HUES48 (cell line): ENCODE data around the gene COMMD10.

Experiments
- H3K27ac ChIP-seq: one replicate; pipeline ENCODE4 v1.7.0; 2013; ENCODE audit warnings: low read depth, low read length, inconsistent platforms
- H3K27me3 ChIP-seq: 2 replicates; pipeline ENCODE4 v1.6.1; 2013; ENCODE audit warnings: mild to moderate bottlenecking, low read length; ENCODE audit not compliant: control insufficient read depth, insufficient read depth
- H3K36me3 ChIP-seq: 2 replicates; pipeline ENCODE4 v1.6.1; 2013; ENCODE audit warnings: low read length; ENCODE audit not compliant: control insufficient read depth, insufficient read depth
- H3K4me1 ChIP-seq: 2 replicates; pipeline ENCODE4 v1.6.1; 2013; ENCODE audit warnings: mild to moderate bottlenecking, low read length; ENCODE audit not compliant: control insufficient read depth, insufficient read depth
- H3K4me3 ChIP-seq: 2 replicates; pipeline ENCODE4 v1.5.1; 2013; ENCODE audit warnings: mild to moderate bottlenecking, low read depth, low read length
- H3K9ac ChIP-seq: 2 replicates; pipeline ENCODE4 v1.6.1; 2013; ENCODE audit warnings: mild to moderate bottlenecking, low read depth, low read length, moderate library complexity
- H3K9me3 ChIP-seq: 2 replicates; pipeline ENCODE4 v1.6.1; 2013; ENCODE audit warnings: low read length; ENCODE audit not compliant: control insufficient read depth, insufficient read depth

COMMD10 gene

GRCh38 chr5:116291271-116291670, 206.4 kb downstream of the COMMD10 start:
- Histone ChIP-seq H3K9me3 (no peaks in the 10 kb centered on the region), H3K27ac (no peak overlapping the region)

GRCh38 chr5:116292321-116292720, 207.5 kb downstream of the COMMD10 start:
- H3K4me3 ChIP-seq = no peak overlapping the region
- peaks cover 11% of the 10 kb centered on the region; the same call in 1 of the 2 replicates for H3K4me1 ChIP-seq
- H3K9me3 ChIP-seq = no peaks in the 10 kb centered on the region
- no peaks in the 10 kb centered on the region for H3K36me3 ChIP-seq
- H3K27ac ChIP-seq = no peak overlapping the region
- H3K27me3 ChIP-seq = no peaks in the 10 kb centered on the region
- no peak overlapping the region for H3K9ac ChIP-seq

More at GRCh38 chr5:116291271-116291670, 206.4 kb downstream of the COMMD10 start:
- H3K4me1 ChIP-seq = peaks cover 11% of the 10 kb centered on the region; the same call in 1 of the 2 replicates
- H3K27me3 ChIP-seq = no peaks in the 10 kb centered on the region
- H3K36me3 ChIP-seq = no peaks in the 10 kb centered on the region
- H3K4me3 ChIP-seq = no peak overlapping the region
- no peak overlapping the region for H3K9ac ChIP-seq

- no peak overlapping the region for H3K9ac ChIP-seq
- H3K27ac ChIP-seq = no peak overlapping the region
- H3K27me3 ChIP-seq = no peaks in the 10 kb centered on the region
- H3K9me3 ChIP-seq = no peaks in the 10 kb centered on the region
- H3K4me1 ChIP-seq = peaks cover 8% of the 10 kb centered on the region; the same call in 1 of the 2 replicates
- peaks cover 4% of the 10 kb centered on the region; the same call in 1 of the 2 replicates for H3K36me3 ChIP-seq
- H3K4me3 ChIP-seq = no peak overlapping the region
Measured at GRCh38 chr5:116296335-116297072, 211.7 kb downstream of the COMMD10 start.

GRCh38 chr5:116297296-116297814, 212.5 kb downstream of the COMMD10 start:
- Histone ChIP-seq H3K27me3 (no peaks in the 10 kb centered on the region), H3K9me3 (no peaks in the 10 kb centered on the region), H3K4me1 (peaks cover 5% of the 10 kb centered on the region; the same call in 1 of the 2 replicates), H3K9ac (no peak overlapping the region), H3K27ac (no peak overlapping the region), H3K36me3 (peaks cover 4% of the 10 kb centered on the region; the same call in 1 of the 2 replicates), H3K4me3 (no peak overlapping the region)

GRCh38 chr5:116299746-116300640, 215.2 kb downstream of the COMMD10 start:
- no peak overlapping the region for H3K9ac ChIP-seq
- H3K27me3 ChIP-seq = no peaks in the 10 kb centered on the region

GRCh38 chr5:116301110-116301509, 216.3 kb downstream of the COMMD10 start:
- Histone ChIP-seq H3K4me3 (no peak overlapping the region), H3K4me1 (peaks cover 9% of the 10 kb centered on the region), H3K27ac (no peak overlapping the region), H3K36me3 (peaks cover 7% of the 10 kb centered on the region; the same call in 1 of the 2 replicates), H3K27me3 (no peaks in the 10 kb centered on the region), H3K9ac (no peak overlapping the region), H3K9me3 (no peaks in the 10 kb centered on the region)

More at GRCh38 chr5:116299746-116300640, 215.2 kb downstream of the COMMD10 start:
- Histone ChIP-seq H3K27ac (no peak overlapping the region), H3K4me3 (no peak overlapping the region), H3K4me1 (peaks cover 9% of the 10 kb centered on the region), H3K36me3 (peaks cover 4% of the 10 kb centered on the region; the same call in 1 of the 2 replicates), H3K9me3 (no peaks in the 10 kb centered on the region)

- no peak overlapping the region for H3K9ac ChIP-seq
- H3K9me3 ChIP-seq = peaks cover 6% of the 10 kb centered on the region; the same call in 1 of the 2 replicates
- H3K27me3 ChIP-seq = no peaks in the 10 kb centered on the region
- H3K36me3 ChIP-seq = peaks cover 7% of the 10 kb centered on the region; the same call in 1 of the 2 replicates
- H3K27ac ChIP-seq = no peak overlapping the region
- peaks cover 9% of the 10 kb centered on the region for H3K4me1 ChIP-seq
- H3K4me3 ChIP-seq = no peak overlapping the region
Measured at GRCh38 chr5:116303340-116303739, 218.5 kb downstream of the COMMD10 start.

GRCh38 chr5:116303810-116304209, 219.0 kb downstream of the COMMD10 start:
- 0 out of 2 replicates have a peak, but pooled peaks cover 4% of the 10 kb centered on the region for H3K36me3 ChIP-seq

GRCh38 chr5:116305899-116306298, 221.1 kb downstream of the COMMD10 start:
- Histone ChIP-seq H3K4me1 (peaks cover 9% of the 10 kb centered on the region), H3K9me3 (peaks cover 6% of the 10 kb centered on the region; the same call in 1 of the 2 replicates), H3K27ac (no peak overlapping the region), H3K36me3 (0 out of 2 replicates have a peak, but pooled peaks cover 3% of the 10 kb centered on the region), H3K4me3 (no peak overlapping the region), H3K9ac (no peak overlapping the region), H3K27me3 (no peaks in the 10 kb centered on the region)

More at GRCh38 chr5:116303810-116304209, 219.0 kb downstream of the COMMD10 start:
- Histone ChIP-seq H3K9ac (no peak overlapping the region), H3K9me3 (peaks cover 6% of the 10 kb centered on the region; the same call in 1 of the 2 replicates), H3K27me3 (no peaks in the 10 kb centered on the region), H3K27ac (no peak overlapping the region), H3K4me1 (peaks cover 9% of the 10 kb centered on the region), H3K4me3 (no peak overlapping the region)

- H3K27me3 ChIP-seq = no peaks in the 10 kb centered on the region
- H3K36me3 ChIP-seq = 0 out of 2 replicates have a peak, but pooled peaks cover 3% of the 10 kb centered on the region
- peaks cover 6% of the 10 kb centered on the region; the same call in 1 of the 2 replicates for H3K9me3 ChIP-seq
- peaks cover 9% of the 10 kb centered on the region for H3K4me1 ChIP-seq
- no peak overlapping the region for H3K9ac ChIP-seq
- H3K4me3 ChIP-seq = no peak overlapping the region
- H3K27ac ChIP-seq = no peak overlapping the region
Measured at GRCh38 chr5:116306846-116307245, 222.0 kb downstream of the COMMD10 start.
